IMR-90 (cell line): Measurements from ENCODE around the gene GABRB3. TPM values are rescaled to one million over a fixed set of nuclear protein-coding genes. Genes with fewer than 3 reads are reported as not detected.

Experiments
- ATAC-seq: fragments of 200-7000 bp; cut with Tn5 transposase; 2 replicates; pipeline ENCODE4 v1.9.1; 2020; ENCODE audit warnings: low read depth, mild to moderate bottlenecking, moderate library complexity
- BruUV-seq: library from RNA; stranded (reverse); fragments of 400-500 nt; replicated peaks from 2 replicates; lab custom pipeline; 2021; lab: Mats Ljungman, UMichigan
- CTCF ChIA-PET: fragments of 300-600 bp; formaldehyde crosslinking; extraction: SDS; loops from one replicate; lab custom pipeline; 2021; ENCODE audit warnings: antibody characterized with exemption; lab: Yijun Ruan, JAX
- POLR2A ChIA-PET: fragments of 300-600 bp; sonication (Branson Sonifier 250); formaldehyde crosslinking; loops from one replicate; lab custom pipeline; 2022; ENCODE audit warnings: antibody characterized with exemption; ENCODE audit not compliant: unreplicated experiment; lab: Charles Lee
- DNase-seq: peaks from one replicate; pipeline ENCODE4 v3.0.0; 2013
- H2AFZ ChIP-seq: replicated peaks from 2 replicates; pipeline ENCODE3; 2013; ENCODE audit warnings: low read length, mild to moderate bottlenecking; ENCODE audit not compliant: poor library complexity
- H2AK5ac ChIP-seq: 2 replicates; pipeline ENCODE4 v1.6.1; 2013; ENCODE audit warnings: low read depth, low read length, inconsistent platforms
- H2AK9ac ChIP-seq: replicated peaks from 2 replicates; pipeline ENCODE3; 2013; ENCODE audit warnings: mild to moderate bottlenecking, low read depth, low read length, moderate library complexity; ENCODE audit not compliant: poor library complexity
- H2BK120ac ChIP-seq: 2 replicates; pipeline ENCODE4 v1.6.1; 2013; ENCODE audit warnings: low read depth, low read length, inconsistent platforms
- H2BK15ac ChIP-seq: 3 replicates; pipeline ENCODE4 v1.6.1; 2013; ENCODE audit warnings: low read depth, low read length, inconsistent platforms
- H2BK20ac ChIP-seq: 2 replicates; pipeline ENCODE4 v1.6.1; 2013; ENCODE audit warnings: low read depth, mild to moderate bottlenecking, inconsistent platforms, low read length, moderate library complexity
- H2BK5ac ChIP-seq: 2 replicates; pipeline ENCODE4 v1.6.1; 2013; ENCODE audit warnings: mild to moderate bottlenecking, low read depth, low read length, inconsistent platforms; ENCODE audit not compliant: poor library complexity, severe bottlenecking
- H3K14ac ChIP-seq: replicated peaks from 2 replicates; pipeline ENCODE4 v1.6.1; 2013; ENCODE audit warnings: low read depth, low read length, inconsistent platforms
- H3K18ac ChIP-seq: 2 replicates; pipeline ENCODE4 v1.6.1; 2013; ENCODE audit warnings: low read depth, low read length, control low read depth
- H3K23ac ChIP-seq: 2 replicates; pipeline ENCODE4 v1.6.1; 2013; ENCODE audit warnings: low read depth, low read length, inconsistent platforms
- H3K27ac ChIP-seq: 2 replicates; pipeline ENCODE4 v1.5.1; 2013; ENCODE audit warnings: mild to moderate bottlenecking, control low read depth, low read length; ENCODE audit not compliant: insufficient read depth
- H3K27me3 ChIP-seq: 2 replicates; pipeline ENCODE4 v1.6.1; 2013; ENCODE audit warnings: low read length; ENCODE audit not compliant: control insufficient read depth, insufficient read depth
- H3K36me3 ChIP-seq: 2 replicates; pipeline ENCODE4 v1.6.1; 2013; ENCODE audit warnings: low read length, mixed read lengths; ENCODE audit not compliant: control insufficient read depth, insufficient read depth
- H3K4ac ChIP-seq: 2 replicates; pipeline ENCODE4 v1.6.1; 2013; ENCODE audit warnings: low read depth, low read length, inconsistent platforms
- H3K4me1 ChIP-seq: 2 replicates; pipeline ENCODE4 v1.6.1; 2013; ENCODE audit warnings: low read length, mixed read lengths; ENCODE audit not compliant: control insufficient read depth, insufficient read depth
- H3K4me2 ChIP-seq: 2 replicates; pipeline ENCODE4 v1.6.1; 2013; ENCODE audit warnings: low read depth, mild to moderate bottlenecking, control low read depth, low read length, moderate library complexity
- H3K4me3 ChIP-seq: 2 replicates; pipeline ENCODE4 v1.5.1; 2013; ENCODE audit warnings: low read depth, mild to moderate bottlenecking, control low read depth, low read length, moderate library complexity; ENCODE audit not compliant: insufficient read depth
- H3K56ac ChIP-seq: 2 replicates; pipeline ENCODE4 v1.6.1; 2013; ENCODE audit warnings: low read length, inconsistent platforms; ENCODE audit not compliant: insufficient read depth; ENCODE audit errors: extremely low read depth
- H3K79me1 ChIP-seq, 2 experiments: 2 replicates each; pipeline ENCODE4 v1.6.1; 2013; ENCODE audit warnings: low read length in 2 of 2, inconsistent platforms in 1 of 2, low read depth in 1 of 2
- H3K9ac ChIP-seq: 2 replicates; pipeline ENCODE4 v1.6.1; 2013; ENCODE audit warnings: low read depth, low read length, control low read depth
- H3K9me1 ChIP-seq: 2 replicates; pipeline ENCODE4 v1.6.1; 2013; ENCODE audit warnings: low read length, inconsistent platforms; ENCODE audit not compliant: insufficient read depth
- H3K9me3 ChIP-seq: 2 replicates; pipeline ENCODE4 v1.6.1; 2013; ENCODE audit warnings: low read length; ENCODE audit not compliant: control insufficient read depth, insufficient read depth
- H4K20me1 ChIP-seq: 2 replicates; pipeline ENCODE4 v1.6.1; 2013; ENCODE audit warnings: low read length, inconsistent platforms; ENCODE audit not compliant: insufficient read depth
- H4K5ac ChIP-seq: 2 replicates; pipeline ENCODE4 v1.6.1; 2013; ENCODE audit warnings: mild to moderate bottlenecking, low read depth, low read length, control low read depth
- H4K8ac ChIP-seq, 2 experiments: 2 replicates each; pipeline ENCODE4 v1.6.1; 2013; ENCODE audit warnings: low read depth in 2 of 2, low read length in 2 of 2, control low read depth in 1 of 2, inconsistent platforms in 1 of 2
- H4K91ac ChIP-seq: 2 replicates; pipeline ENCODE4 v1.6.1; 2013; ENCODE audit warnings: low read depth, low read length, inconsistent platforms; ENCODE audit not compliant: insufficient read depth
- BHLHE40 ChIP-seq: fragments of 150-350 bp; IDR thresholded peaks from 2 replicates; pipeline ENCODE4 v1.6.1; 2016; ENCODE audit warnings: mild to moderate bottlenecking, low read depth, low read length
- CEBPB ChIP-seq: IDR thresholded peaks from 2 replicates; pipeline ENCODE4 v1.6.1; 2012; ENCODE audit warnings: low read depth, low read length, improper control_type of control experiment
- CHD1 ChIP-seq: IDR thresholded peaks from 2 replicates; pipeline ENCODE4 v1.6.1; 2012; ENCODE audit warnings: low read depth, low read length, improper control_type of control experiment
- FOS ChIP-seq: fragments of 150-350 bp; IDR thresholded peaks from 2 replicates; pipeline ENCODE4 v1.6.1; 2016; ENCODE audit warnings: low read depth, low read length
- MAFK ChIP-seq: IDR thresholded peaks from 2 replicates; pipeline ENCODE4 v1.6.1; 2012; ENCODE audit warnings: low read depth, low read length, improper control_type of control experiment
- MAZ ChIP-seq: IDR thresholded peaks from 2 replicates; pipeline ENCODE4 v1.6.1; 2012; ENCODE audit warnings: low read depth, mild to moderate bottlenecking, low read length, improper control_type of control experiment, moderate library complexity, borderline replicate concordance
- MXI1 ChIP-seq: IDR thresholded peaks from 2 replicates; pipeline ENCODE4 v1.6.1; 2012; ENCODE audit warnings: low read depth, mild to moderate bottlenecking, low read length, moderate library complexity, borderline replicate concordance
- NFE2L2 ChIP-seq: fragments of 150-350 bp; IDR thresholded peaks from 2 replicates; pipeline ENCODE4 v1.6.1; 2016; ENCODE audit warnings: low read depth, mild to moderate bottlenecking, low read length
- POLR2A ChIP-seq: IDR thresholded peaks from 2 replicates; pipeline ENCODE4 v1.6.1; 2012; ENCODE audit warnings: mild to moderate bottlenecking, low read depth, low read length
- RAD21 ChIP-seq: IDR thresholded peaks from 2 replicates; pipeline ENCODE4 v1.6.1; 2012; ENCODE audit warnings: low read length, improper control_type of control experiment
- RCOR1 ChIP-seq: IDR thresholded peaks from 2 replicates; pipeline ENCODE4 v1.6.1; 2012; ENCODE audit warnings: mild to moderate bottlenecking, low read length, improper control_type of control experiment; ENCODE audit not compliant: insufficient replicate concordance
- RFX5 ChIP-seq: IDR thresholded peaks from 2 replicates; pipeline ENCODE4 v1.8.0; 2012; ENCODE audit warnings: low read depth, mild to moderate bottlenecking, low read length, moderate library complexity
- SMC3 ChIP-seq: fragments of 150-350 bp; IDR thresholded peaks from 2 replicates; pipeline ENCODE4 v1.6.1; 2016; ENCODE audit warnings: low read depth, mild to moderate bottlenecking, antibody characterized with exemption, low read length, moderate library complexity
- WGBS, 2 experiments: methylation state at CpG; one replicate each; pipeline versions ENCODE4 v1.1.5 to v1.1.7; 2013; ENCODE audit warnings: missing lambda C conversion rate in 2 of 2; ENCODE audit not compliant: insufficient read length in 1 of 2; ENCODE audit errors: extremely low coverage in 2 of 2; 5-methylcytosine and 5-hydroxymethylcytosine counted together
- dilution Hi-C: fragments of 300-500 bp; cut with HindIII; formaldehyde crosslinking; loops from one replicate; pipeline ENCODE4 v1.14.3; 2018; ENCODE audit warnings: low sequenced_read_pairs; ENCODE audit not compliant: unreplicated experiment
- in situ Hi-C: fragments of 300-500 bp; cut with MboI; formaldehyde crosslinking; loops from 3 replicates; pipeline ENCODE4 v1.14.3; 2019; ENCODE audit warnings: low sequenced_read_pairs, inconsistent platforms, mixed read lengths
- intact Hi-C: fragments of 100-400 bp; cut with micrococcal nuclease; formaldehyde crosslinking; loops from 2 replicates; pipeline ENCODE4 v1.10.0; 2022
- polyA plus RNA-seq, 3 experiments: library from polyadenylated mRNA; depleted of rRNA; stranded (reverse); fragments of >200 nt; gene quantifications; 2 replicates each; pipeline ENCODE4 v1.2.3, GENCODE V29; 2012; ENCODE audit warnings: low replicate concordance in 1 of 3
- total RNA-seq: library from RNA; depleted of rRNA; stranded (reverse); fragments of >200 nt; gene quantifications from 2 replicates; pipeline ENCODE4 v1.2.3, GENCODE V29; 2012
- TF ChIP-seq, protein P1 (sequence below): fragments of 150-350 bp; IDR thresholded peaks from 2 replicates; pipeline ENCODE4 v1.6.1; 2017; ENCODE audit warnings: mild to moderate bottlenecking, antibody characterized with exemption, low read length, low read depth
- TF ChIP-seq, protein P2 (sequence below): conservative IDR thresholded peaks from 2 replicates; pipeline ENCODE4 v1.5.1; 2012; ENCODE audit warnings: mild to moderate bottlenecking, low read depth, low read length, improper control_type of control experiment
- TF ChIP-seq, protein P3 (sequence below): fragments of 150-350 bp; IDR thresholded peaks from 2 replicates; pipeline ENCODE4 v1.6.1; 2016; ENCODE audit warnings: low read depth, mild to moderate bottlenecking, low read length, moderate library complexity, borderline replicate concordance

The GABRB3 gene
- total and polyA plus RNA-seq, 2 of the 4 experiments (the other 2 are of a cell fraction), result 0.36 to 0.54 TPM

GRCh38 chr15:26628071-26628470, 144.8 kb downstream of the GABRB3 start:
- Histone ChIP-seq H3K27me3 (no peaks in the 10 kb centered on the region), H3K79me1 (no peaks in the 10 kb centered on the region), H4K8ac (no peak overlapping the region), H2BK5ac (no peak overlapping the region), H2BK20ac (no peak overlapping the region), H4K5ac (no peak overlapping the region), H3K18ac (no peak overlapping the region), H3K4me3 (no peak overlapping the region), H2BK120ac (no peak overlapping the region), H3K9me1 (no peaks in the 10 kb centered on the region), H3K4me2 (no peak overlapping the region), H4K20me1 (no peaks in the 10 kb centered on the region), H3K4me1 (no peaks in the 10 kb centered on the region), H3K9me3 (peaks cover 33% of the 10 kb centered on the region), H4K91ac (no peak overlapping the region), H3K27ac (no peak overlapping the region), H2AK5ac (no peak overlapping the region), H2AFZ (no peak overlapping the region), H3K14ac (no peak overlapping the region), H3K9ac (no peak overlapping the region), H2AK9ac (no peak overlapping the region), H3K36me3 (no peaks in the 10 kb centered on the region), H3K4ac (no peak overlapping the region), H3K23ac (no peak overlapping the region), H2BK15ac (no peak overlapping the region), H3K56ac (no peak overlapping the region)
- dilution Hi-C loops (no loop called here), in situ Hi-C loops (no loop called here), intact Hi-C loops (no loop called here)
- CTCF ChIA-PET, result no interaction called here
- no CpG with 5 or more reads among the region's 3 CpGs for WGBS, 2 experiments
- TF ChIP-seq RCOR1 (no peak), RAD21 (no peak), MAFK (no peak), FOS (no peak), RFX5 (no peak), NFE2L2 (no peak), SMC3 (no peak), BHLHE40 (no peak), CHD1 (no peak), MXI1 (no peak), CEBPB (no peak), MAZ (no peak), POLR2A (no peak)
- TF ChIP-seq, protein P1, sequence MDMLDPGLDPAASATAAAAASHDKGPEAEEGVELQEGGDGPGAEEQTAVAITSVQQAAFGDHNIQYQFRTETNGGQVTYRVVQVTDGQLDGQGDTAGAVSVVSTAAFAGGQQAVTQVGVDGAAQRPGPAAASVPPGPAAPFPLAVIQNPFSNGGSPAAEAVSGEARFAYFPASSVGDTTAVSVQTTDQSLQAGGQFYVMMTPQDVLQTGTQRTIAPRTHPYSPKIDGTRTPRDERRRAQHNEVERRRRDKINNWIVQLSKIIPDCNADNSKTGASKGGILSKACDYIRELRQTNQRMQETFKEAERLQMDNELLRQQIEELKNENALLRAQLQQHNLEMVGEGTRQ, result no peak
- TF ChIP-seq, protein P2, sequence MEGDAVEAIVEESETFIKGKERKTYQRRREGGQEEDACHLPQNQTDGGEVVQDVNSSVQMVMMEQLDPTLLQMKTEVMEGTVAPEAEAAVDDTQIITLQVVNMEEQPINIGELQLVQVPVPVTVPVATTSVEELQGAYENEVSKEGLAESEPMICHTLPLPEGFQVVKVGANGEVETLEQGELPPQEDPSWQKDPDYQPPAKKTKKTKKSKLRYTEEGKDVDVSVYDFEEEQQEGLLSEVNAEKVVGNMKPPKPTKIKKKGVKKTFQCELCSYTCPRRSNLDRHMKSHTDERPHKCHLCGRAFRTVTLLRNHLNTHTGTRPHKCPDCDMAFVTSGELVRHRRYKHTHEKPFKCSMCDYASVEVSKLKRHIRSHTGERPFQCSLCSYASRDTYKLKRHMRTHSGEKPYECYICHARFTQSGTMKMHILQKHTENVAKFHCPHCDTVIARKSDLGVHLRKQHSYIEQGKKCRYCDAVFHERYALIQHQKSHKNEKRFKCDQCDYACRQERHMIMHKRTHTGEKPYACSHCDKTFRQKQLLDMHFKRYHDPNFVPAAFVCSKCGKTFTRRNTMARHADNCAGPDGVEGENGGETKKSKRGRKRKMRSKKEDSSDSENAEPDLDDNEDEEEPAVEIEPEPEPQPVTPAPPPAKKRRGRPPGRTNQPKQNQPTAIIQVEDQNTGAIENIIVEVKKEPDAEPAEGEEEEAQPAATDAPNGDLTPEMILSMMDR, result no peak
- TF ChIP-seq, protein P3, sequence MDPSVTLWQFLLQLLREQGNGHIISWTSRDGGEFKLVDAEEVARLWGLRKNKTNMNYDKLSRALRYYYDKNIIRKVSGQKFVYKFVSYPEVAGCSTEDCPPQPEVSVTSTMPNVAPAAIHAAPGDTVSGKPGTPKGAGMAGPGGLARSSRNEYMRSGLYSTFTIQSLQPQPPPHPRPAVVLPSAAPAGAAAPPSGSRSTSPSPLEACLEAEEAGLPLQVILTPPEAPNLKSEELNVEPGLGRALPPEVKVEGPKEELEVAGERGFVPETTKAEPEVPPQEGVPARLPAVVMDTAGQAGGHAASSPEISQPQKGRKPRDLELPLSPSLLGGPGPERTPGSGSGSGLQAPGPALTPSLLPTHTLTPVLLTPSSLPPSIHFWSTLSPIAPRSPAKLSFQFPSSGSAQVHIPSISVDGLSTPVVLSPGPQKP, result no peak
- DNase-seq (no peak), ATAC-seq (no peak)
- POLR2A ChIA-PET, result no interaction called here
- BruUV-seq, result no TSS peak
